Measurements from ENCODE around the gene NUDT6.

NUDT6 gene

GRCh38 chr4:122861172-122861943, 61.0 kb downstream of the NUDT6 start:
- Histone ChIP-seq H3K9ac (ENCODE audit: low read depth, low read length, poor library complexity, severe bottlenecking) (no peak overlapping the region), H4K20me1 (ENCODE audit: insufficient read depth, low read length, poor library complexity, severe bottlenecking) (no peaks in the 10 kb centered on the region), H3F3A (ENCODE audit: low read depth) (no peaks in the 10 kb centered on the region), H3K4me3 (ENCODE audit: low read length, poor library complexity, severe bottlenecking) (no peak overlapping the region), H3K36me3 (ENCODE audit: insufficient read depth, low read length) (no peaks in the 10 kb centered on the region), H3K4me2 (ENCODE audit: low read depth, low read length, poor library complexity, severe bottlenecking) (no peak overlapping the region), H3K79me2 (ENCODE audit: insufficient read depth, low read length) (no peaks in the 10 kb centered on the region), H3K9me2 (replicated peaks; ENCODE audit: low read depth, low read length) (no peaks in the 10 kb centered on the region), H3K9me3 (ENCODE audit: insufficient read depth, low read depth, low read length) (no peaks in the 10 kb centered on the region), H3K27me3 (ENCODE audit: insufficient read depth, low read length, poor library complexity, severe bottlenecking) (no peaks in the 10 kb centered on the region), H3K4me1 (ENCODE audit: insufficient read depth, low read length, poor library complexity, severe bottlenecking) (no peaks in the 10 kb centered on the region), H2AFZ (ENCODE audit: low read length) (no peak overlapping the region)
- TF ChIP-seq CTCF (conservative IDR thresholded peaks at IDR 0.05; ENCODE audit: low read length) (no peak), EZH2phosphoT487 (IDR thresholded peaks at IDR 0.05; ENCODE audit: borderline replicate concordance) (no peak)

- no peaks in the 10 kb centered on the region for H3K27me3 ChIP-seq (ENCODE audit: insufficient read depth, low read length, poor library complexity, severe bottlenecking)
- no peaks in the 10 kb centered on the region for H3K9me2 ChIP-seq (replicated peaks; ENCODE audit: low read depth, low read length)
- TF ChIP-seq EZH2phosphoT487 (IDR thresholded peaks at IDR 0.05; ENCODE audit: borderline replicate concordance) (no peak), CTCF (conservative IDR thresholded peaks at IDR 0.05; ENCODE audit: low read length) (no peak)
- no peak overlapping the region for H2AFZ ChIP-seq (ENCODE audit: low read length)
- no peak overlapping the region for H3K4me3 ChIP-seq (ENCODE audit: low read length, poor library complexity, severe bottlenecking)
- no peaks in the 10 kb centered on the region for H3K9me3 ChIP-seq (ENCODE audit: insufficient read depth, low read depth, low read length)
- H3F3A ChIP-seq (ENCODE audit: low read depth): no peaks in the 10 kb centered on the region
- H3K4me2 ChIP-seq (ENCODE audit: low read depth, low read length, poor library complexity, severe bottlenecking): no peak overlapping the region
- H4K20me1 ChIP-seq (ENCODE audit: insufficient read depth, low read length, poor library complexity, severe bottlenecking): no peaks in the 10 kb centered on the region
- no peaks in the 10 kb centered on the region for H3K36me3 ChIP-seq (ENCODE audit: insufficient read depth, low read length)
- no peaks in the 10 kb centered on the region for H3K79me2 ChIP-seq (ENCODE audit: insufficient read depth, low read length)
- no peak overlapping the region for H3K9ac ChIP-seq (ENCODE audit: low read depth, low read length, poor library complexity, severe bottlenecking)
- no peaks in the 10 kb centered on the region for H3K4me1 ChIP-seq (ENCODE audit: insufficient read depth, low read length, poor library complexity, severe bottlenecking)
These were observed 63.7 kb downstream of the NUDT6 start for GRCh38 chr4:122858705-122859104.

- Histone ChIP-seq H3K9me2 (replicated peaks; ENCODE audit: low read depth, low read length) (no peaks in the 10 kb centered on the region), H3K27me3 (ENCODE audit: insufficient read depth, low read length, poor library complexity, severe bottlenecking) (no peaks in the 10 kb centered on the region), H3K79me2 (ENCODE audit: insufficient read depth, low read length) (no peaks in the 10 kb centered on the region), H3K4me2 (ENCODE audit: low read depth, low read length, poor library complexity, severe bottlenecking) (no peak overlapping the region), H3K9me3 (ENCODE audit: insufficient read depth, low read depth, low read length) (no peaks in the 10 kb centered on the region), H3F3A (ENCODE audit: low read depth) (no peaks in the 10 kb centered on the region), H3K9ac (ENCODE audit: low read depth, low read length, poor library complexity, severe bottlenecking) (no peak overlapping the region), H3K4me1 (ENCODE audit: insufficient read depth, low read length, poor library complexity, severe bottlenecking) (no peaks in the 10 kb centered on the region), H4K20me1 (ENCODE audit: insufficient read depth, low read length, poor library complexity, severe bottlenecking) (no peaks in the 10 kb centered on the region), H2AFZ (ENCODE audit: low read length) (no peak overlapping the region), H3K4me3 (ENCODE audit: low read length, poor library complexity, severe bottlenecking) (no peak overlapping the region), H3K36me3 (ENCODE audit: insufficient read depth, low read length) (no peaks in the 10 kb centered on the region)
- TF ChIP-seq CTCF (conservative IDR thresholded peaks at IDR 0.05; ENCODE audit: low read length) (no peak), EZH2phosphoT487 (IDR thresholded peaks at IDR 0.05; ENCODE audit: borderline replicate concordance) (no peak)
These were observed 65.2 kb downstream of the NUDT6 start for GRCh38 chr4:122857160-122857559.

Data from Loucy (cell line).